ENCODE measurements around the gene RTN4RL1.

The RTN4RL1 gene

GRCh38 chr17:1956134-1956533 is 69.0 kb downstream of the RTN4RL1 start:
- Histone ChIP-seq H3K27me3 (ENCODE audit: low read depth) (no peaks in the 10 kb centered on the region), H3K36me3 (replicated peaks) (no peaks in the 10 kb centered on the region), H3K9me3 (no peaks in the 10 kb centered on the region), H3K4me1 (peaks cover 6% of the 10 kb centered on the region; the same call in 1 of the 2 replicates), H3K4me3 (no peak overlapping the region)
- in situ Hi-C loops (cut with MboI; ENCODE audit: low sequenced_read_pairs), result no loop called here
- no peak for DNase-seq (ENCODE audit: low spot score in 2 of 2)

GRCh38 chr17:1953831-1954230 is 71.3 kb downstream of the RTN4RL1 start:
- Histone ChIP-seq H3K4me1 (no peaks in the 10 kb centered on the region), H3K36me3 (replicated peaks) (no peaks in the 10 kb centered on the region), H3K4me3 (no peak overlapping the region), H3K9me3 (no peaks in the 10 kb centered on the region), H3K27me3 (ENCODE audit: low read depth) (no peaks in the 10 kb centered on the region)
- in situ Hi-C loops (cut with MboI; ENCODE audit: low sequenced_read_pairs), result no loop called here
- no peak for DNase-seq (ENCODE audit: low spot score in 2 of 2)

- Histone ChIP-seq H3K36me3 (replicated peaks) (no peaks in the 10 kb centered on the region), H3K4me3 (no peak overlapping the region), H3K9me3 (no peaks in the 10 kb centered on the region), H3K27me3 (ENCODE audit: low read depth) (no peaks in the 10 kb centered on the region), H3K4me1 (no peaks in the 10 kb centered on the region)
- DNase-seq (ENCODE audit: low spot score in 2 of 2), result no peak
- in situ Hi-C loops (cut with MboI; ENCODE audit: low sequenced_read_pairs), result no loop called here
These were observed 73.2 kb downstream of the RTN4RL1 start for GRCh38 chr17:1951920-1952319.

- Histone ChIP-seq H3K36me3 (replicated peaks) (no peaks in the 10 kb centered on the region), H3K27me3 (ENCODE audit: low read depth) (no peaks in the 10 kb centered on the region), H3K4me3 (no peak overlapping the region), H3K9me3 (no peaks in the 10 kb centered on the region), H3K4me1 (no peaks in the 10 kb centered on the region)
- no peak for DNase-seq (ENCODE audit: low spot score in 2 of 2)
- in situ Hi-C loops (cut with MboI; ENCODE audit: low sequenced_read_pairs), result no loop called here
These were observed 75.4 kb downstream of the RTN4RL1 start for GRCh38 chr17:1949754-1950153.

- Histone ChIP-seq H3K27me3 (ENCODE audit: low read depth) (no peaks in the 10 kb centered on the region), H3K4me3 (no peak overlapping the region), H3K9me3 (no peaks in the 10 kb centered on the region), H3K4me1 (no peaks in the 10 kb centered on the region), H3K36me3 (replicated peaks) (no peaks in the 10 kb centered on the region)
- in situ Hi-C loops (cut with MboI; ENCODE audit: low sequenced_read_pairs), result no loop called here
- DNase-seq (ENCODE audit: low spot score in 2 of 2), result no peak
These were observed 76.7 kb downstream of the RTN4RL1 start for GRCh38 chr17:1948517-1948825.

GRCh38 chr17:1947743-1948516 is 77.2 kb downstream of the RTN4RL1 start:
- Histone ChIP-seq H3K4me1 (no peaks in the 10 kb centered on the region), H3K27me3 (ENCODE audit: low read depth) (no peaks in the 10 kb centered on the region), H3K9me3 (no peaks in the 10 kb centered on the region), H3K4me3 (no peak overlapping the region), H3K36me3 (replicated peaks) (no peaks in the 10 kb centered on the region)
- no peak for DNase-seq (ENCODE audit: low spot score in 2 of 2)
- in situ Hi-C loops (cut with MboI; ENCODE audit: low sequenced_read_pairs), result no loop called here

GRCh38 chr17:1947229-1947742 is 77.8 kb downstream of the RTN4RL1 start:
- in situ Hi-C loops (cut with MboI; ENCODE audit: low sequenced_read_pairs), result no loop called here
- no peaks in the 10 kb centered on the region for H3K9me3 ChIP-seq
- no peak overlapping the region for H3K4me3 ChIP-seq
- no peaks in the 10 kb centered on the region for H3K36me3 ChIP-seq (replicated peaks)
- H3K4me1 ChIP-seq, result no peaks in the 10 kb centered on the region
- DNase-seq (ENCODE audit: low spot score in 2 of 2), result no peak
- H3K27me3 ChIP-seq (ENCODE audit: low read depth), result no peaks in the 10 kb centered on the region

GRCh38 chr17:1946021-1946932 is 78.9 kb downstream of the RTN4RL1 start:
- no peaks in the 10 kb centered on the region for H3K27me3 ChIP-seq (ENCODE audit: low read depth)
- no peaks in the 10 kb centered on the region for H3K4me1 ChIP-seq
- DNase-seq (ENCODE audit: low spot score in 2 of 2), result no peak
- no peak overlapping the region for H3K4me3 ChIP-seq
- no peaks in the 10 kb centered on the region for H3K36me3 ChIP-seq (replicated peaks)
- no peaks in the 10 kb centered on the region for H3K9me3 ChIP-seq
- in situ Hi-C loops (cut with MboI; ENCODE audit: low sequenced_read_pairs), result no loop called here

- Histone ChIP-seq H3K4me1 (no peaks in the 10 kb centered on the region), H3K36me3 (replicated peaks) (no peaks in the 10 kb centered on the region)
These were observed 79.5 kb downstream of the RTN4RL1 start for GRCh38 chr17:1945621-1946020.

GRCh38 chr17:1943436-1943831 is 81.7 kb downstream of the RTN4RL1 start:
- Histone ChIP-seq H3K36me3 (replicated peaks) (no peaks in the 10 kb centered on the region), H3K27me3 (ENCODE audit: low read depth) (no peaks in the 10 kb centered on the region), H3K4me3 (no peak overlapping the region), H3K9me3 (no peaks in the 10 kb centered on the region), H3K4me1 (no peaks in the 10 kb centered on the region)
- DNase-seq (ENCODE audit: low spot score in 2 of 2), result no peak
- in situ Hi-C loops (cut with MboI; ENCODE audit: low sequenced_read_pairs), result no loop called here

More at GRCh38 chr17:1945621-1946020, 79.5 kb downstream of the RTN4RL1 start:
- H3K9me3 ChIP-seq, result no peaks in the 10 kb centered on the region
- in situ Hi-C loops (cut with MboI; ENCODE audit: low sequenced_read_pairs), result no loop called here
- no peak overlapping the region for H3K4me3 ChIP-seq
- H3K27me3 ChIP-seq (ENCODE audit: low read depth), result no peaks in the 10 kb centered on the region
- DNase-seq (ENCODE audit: low spot score in 2 of 2), result no peak

GRCh38 chr17:1942666-1943435 is 82.3 kb downstream of the RTN4RL1 start:
- H3K4me3 ChIP-seq, result no peak overlapping the region
- H3K9me3 ChIP-seq, result no peaks in the 10 kb centered on the region
- no peaks in the 10 kb centered on the region for H3K4me1 ChIP-seq
- in situ Hi-C loops (cut with MboI; ENCODE audit: low sequenced_read_pairs), result no loop called here
- H3K27me3 ChIP-seq (ENCODE audit: low read depth), result no peaks in the 10 kb centered on the region
- DNase-seq (ENCODE audit: low spot score in 2 of 2), result no peak
- H3K36me3 ChIP-seq (replicated peaks), result no peaks in the 10 kb centered on the region

GRCh38 chr17:1942066-1942365 is 83.1 kb downstream of the RTN4RL1 start:
- no peaks in the 10 kb centered on the region for H3K27me3 ChIP-seq (ENCODE audit: low read depth)
- no peaks in the 10 kb centered on the region for H3K36me3 ChIP-seq (replicated peaks)
- DNase-seq (ENCODE audit: low spot score in 2 of 2), result no peak
- no peaks in the 10 kb centered on the region for H3K9me3 ChIP-seq
- in situ Hi-C loops (cut with MboI; ENCODE audit: low sequenced_read_pairs), result no loop called here
- no peak overlapping the region for H3K4me3 ChIP-seq
- H3K4me1 ChIP-seq, result no peaks in the 10 kb centered on the region

- H3K27me3 ChIP-seq (ENCODE audit: low read depth), result no peaks in the 10 kb centered on the region
- in situ Hi-C loops (cut with MboI; ENCODE audit: low sequenced_read_pairs), result no loop called here
- H3K4me1 ChIP-seq, result no peaks in the 10 kb centered on the region
- no peaks in the 10 kb centered on the region for H3K36me3 ChIP-seq (replicated peaks)
- H3K9me3 ChIP-seq, result no peaks in the 10 kb centered on the region
- no peak overlapping the region for H3K4me3 ChIP-seq
- DNase-seq (ENCODE audit: low spot score in 2 of 2), result no peak
These were observed 83.7 kb downstream of the RTN4RL1 start for GRCh38 chr17:1941272-1942065.

Measured in HAP-1 (cell line).